Activated CD4-positive, alpha-beta T cell treated with anti-CD3 and anti-CD28 coated beads for 24 hours (primary cell): ENCODE data around the gene PTRH2.

Source experiments
- DNase-seq, 2 donors: peaks; one replicate each; pipeline ENCODE4 v3.0.0-alpha.2; 2020; ENCODE audit warnings: low read depth in 2 of 2

PTRH2 gene

GRCh38 chr17:59722623-59723022, 15.4 kb upstream of the PTRH2 start:
- no peak for DNase-seq

- no peak for DNase-seq
Measured at GRCh38 chr17:59719526-59719925, 12.3 kb upstream of the PTRH2 start.

DNA sequence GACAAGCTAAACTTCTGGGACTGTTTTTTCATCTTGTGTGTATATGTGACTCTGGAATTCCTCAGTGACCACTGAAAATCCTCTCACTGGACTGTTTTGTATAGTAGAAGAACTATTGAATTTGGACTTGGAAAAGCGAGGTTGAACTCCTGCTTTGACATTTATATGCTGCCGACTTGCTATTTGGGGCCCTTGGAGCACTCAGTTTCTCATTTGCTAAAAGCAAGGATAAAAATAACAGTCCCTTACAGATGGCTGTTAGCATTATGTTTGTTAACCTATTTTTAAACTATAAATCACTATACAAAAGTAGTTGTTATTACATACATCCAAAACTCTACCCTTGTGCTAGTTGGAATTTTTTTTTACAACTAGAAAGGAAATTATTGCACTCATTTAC, 9.2 kb upstream of the PTRH2 start:
- DNase-seq: no peak

- DNase-seq: no peak
Measured at GRCh38 chr17:59714255-59714654, 7.0 kb upstream of the PTRH2 start.

- DNase-seq: no peak
Measured at GRCh38 chr17:59712862-59713261, 5.6 kb upstream of the PTRH2 start.

DNA sequence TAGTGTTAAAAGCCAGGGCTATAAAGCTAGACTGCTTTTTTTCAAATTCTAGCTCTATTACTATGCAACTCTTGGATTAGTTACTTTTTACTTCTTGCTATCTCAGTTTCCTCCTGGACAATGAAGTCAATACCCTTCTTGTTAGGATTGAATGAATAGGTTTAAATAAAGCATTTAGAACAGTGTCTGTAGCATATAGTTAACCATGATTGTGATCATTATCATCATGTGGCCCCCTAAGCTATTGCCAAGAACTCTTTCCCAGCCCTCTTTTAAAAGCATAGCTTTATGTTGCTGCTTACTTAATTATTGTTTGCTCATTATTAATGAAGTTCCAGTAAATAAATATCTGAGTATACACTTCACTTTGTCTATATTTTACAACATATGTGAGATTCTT, 4.7 kb upstream of the PTRH2 start:
- no peak for DNase-seq

- no peak for DNase-seq
Measured at GRCh38 chr17:59707971-59708430, 771 bp upstream of the PTRH2 start.

- no peak for DNase-seq
Measured at GRCh38 chr17:59702304-59702703, 4.9 kb downstream of the PTRH2 start.

- DNase-seq: no peak
Measured at GRCh38 chr17:59699786-59700185, 7.4 kb downstream of the PTRH2 start.

GRCh38 chr17:59699218-59699617, 8.0 kb downstream of the PTRH2 start:
- no peak for DNase-seq

- no peak for DNase-seq
Measured at GRCh38 chr17:59698143-59698542, 9.1 kb downstream of the PTRH2 start.

DNA sequence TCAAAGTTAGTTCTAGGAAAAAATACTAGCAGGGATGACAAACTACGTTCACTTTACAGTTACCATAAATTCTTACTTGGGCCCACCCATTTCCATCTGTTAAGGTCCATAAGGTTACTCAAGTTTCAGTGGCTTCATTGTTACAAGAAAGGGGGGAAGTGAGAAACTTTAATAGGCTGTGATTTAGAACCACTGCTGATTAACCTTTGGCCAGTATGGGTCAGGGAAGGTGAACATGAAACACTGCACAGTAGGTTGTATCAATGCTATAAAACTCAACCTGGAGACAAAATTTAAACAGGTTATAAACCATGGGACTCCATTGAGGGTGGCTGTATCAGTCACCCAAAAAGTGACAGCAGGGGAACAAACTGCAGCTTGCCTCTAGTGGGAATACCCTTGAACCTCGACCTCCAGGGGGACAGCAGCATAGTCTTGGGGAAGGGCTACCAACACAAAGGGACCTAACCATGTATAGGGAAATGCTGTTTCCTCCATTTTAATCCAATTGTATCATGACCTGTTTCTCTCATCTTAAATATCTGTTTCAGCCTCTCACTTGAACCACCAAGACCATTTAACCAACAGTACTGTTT, 10.4 kb downstream of the PTRH2 start:
- no peak for DNase-seq

- no peak for DNase-seq
Measured at GRCh38 chr17:59695945-59696681, 11.1 kb downstream of the PTRH2 start.

- no peak for DNase-seq
Measured at GRCh38 chr17:59694344-59694743, 12.9 kb downstream of the PTRH2 start.

- no peak for DNase-seq
Measured at GRCh38 chr17:59693582-59693981, 13.6 kb downstream of the PTRH2 start.

DNA sequence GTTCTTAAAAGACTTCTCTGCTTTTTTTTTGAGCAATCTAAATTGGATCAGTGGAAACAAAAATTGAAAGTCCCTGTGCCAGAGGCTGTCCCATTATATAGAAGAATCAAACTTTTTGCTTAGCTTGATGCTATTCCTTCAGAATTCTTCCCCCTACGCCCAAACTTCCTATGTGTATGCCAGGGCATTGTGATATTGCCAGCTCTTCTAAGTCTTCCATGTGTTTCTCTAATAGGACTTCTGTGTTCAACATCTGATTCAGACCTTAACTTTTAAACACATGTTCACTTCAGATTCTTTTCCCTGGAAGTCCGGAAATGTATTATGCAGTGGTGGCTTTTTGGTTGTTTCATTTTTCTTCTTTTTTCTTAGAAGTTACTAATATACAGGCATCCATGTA, 18.7 kb downstream of the PTRH2 start:
- DNase-seq: no peak

- no peak for DNase-seq
Measured at GRCh38 chr17:59688008-59688407, 19.2 kb downstream of the PTRH2 start.

DNA sequence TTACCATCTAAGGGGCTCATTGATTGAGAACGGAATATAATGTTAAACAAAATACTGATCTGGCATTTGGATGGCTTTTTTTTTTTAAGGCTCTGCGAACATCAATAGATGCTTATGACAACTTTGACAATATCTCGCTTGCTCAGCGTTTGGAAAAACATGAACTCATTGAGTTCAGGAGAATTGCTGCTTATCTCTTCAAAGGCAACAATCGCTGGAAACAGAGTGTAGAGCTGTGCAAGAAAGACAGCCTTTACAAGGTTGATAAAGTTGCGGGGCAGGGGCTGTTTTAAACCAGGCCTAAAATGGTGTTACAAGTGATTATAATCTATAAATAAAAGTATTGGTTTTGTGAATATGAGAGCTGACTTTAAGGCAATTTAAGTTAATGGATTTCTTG, 22.3 kb downstream of the PTRH2 start:
- no peak for DNase-seq

DNA sequence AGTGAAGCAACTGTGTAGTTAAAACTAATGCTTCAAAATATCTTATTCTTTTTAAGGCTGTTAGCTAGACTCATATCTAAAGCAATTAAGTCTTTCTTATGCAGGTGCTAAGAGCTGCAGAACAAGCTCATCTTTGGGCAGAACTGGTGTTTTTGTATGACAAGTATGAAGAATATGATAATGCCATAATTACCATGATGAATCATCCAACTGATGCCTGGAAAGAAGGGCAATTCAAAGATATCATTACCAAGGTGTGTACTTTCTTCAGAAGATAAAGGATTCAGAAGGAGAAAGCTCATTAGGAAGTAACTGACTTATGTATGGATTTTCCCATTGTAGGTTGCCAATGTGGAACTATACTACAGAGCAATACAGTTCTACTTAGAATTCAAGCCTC, 23.9 kb downstream of the PTRH2 start:
- no peak for DNase-seq

- DNase-seq: no peak
Measured at GRCh38 chr17:59680314-59680713, 26.9 kb downstream of the PTRH2 start.

- no peak for DNase-seq
Measured at GRCh38 chr17:59678918-59679317, 28.3 kb downstream of the PTRH2 start.

DNA sequence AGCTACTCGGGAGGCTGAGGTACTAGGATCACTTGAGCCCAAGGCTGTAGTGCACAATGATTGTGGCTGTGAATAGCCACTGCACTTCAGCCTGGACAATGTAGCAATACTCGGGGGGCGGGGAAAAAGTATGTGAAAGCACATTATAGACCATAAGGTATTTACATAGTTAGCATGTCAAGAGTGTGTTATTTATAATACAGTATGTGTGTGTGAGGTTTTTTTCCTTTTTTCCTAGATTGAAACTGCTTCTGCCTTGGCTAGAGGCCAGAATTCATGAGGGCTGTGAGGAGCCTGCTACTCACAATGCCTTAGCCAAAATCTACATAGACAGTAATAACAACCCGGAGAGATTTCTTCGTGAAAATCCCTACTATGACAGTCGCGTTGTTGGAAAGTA, 30.5 kb downstream of the PTRH2 start:
- DNase-seq: no peak

DNA sequence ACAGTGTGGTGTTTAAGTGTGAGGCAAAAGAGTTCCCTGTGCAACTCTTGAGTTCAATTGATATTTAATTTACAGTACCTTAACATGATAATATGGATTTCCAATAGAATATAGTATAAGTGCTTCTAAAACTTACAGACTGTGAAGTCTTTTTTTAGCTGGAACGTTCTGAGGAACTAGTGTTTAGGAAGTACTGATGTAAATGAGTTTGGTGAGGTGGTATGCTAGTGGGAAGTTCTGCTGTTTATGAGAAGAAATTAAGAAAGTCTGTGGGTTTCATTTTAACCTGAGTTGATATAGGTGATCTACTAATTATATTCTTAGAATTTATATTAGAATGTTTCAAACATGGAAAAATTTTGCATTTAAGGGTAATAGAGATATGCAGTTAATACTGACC, 32.0 kb downstream of the PTRH2 start:
- DNase-seq: no peak

GRCh38 chr17:59671386-59671785, 35.8 kb downstream of the PTRH2 start:
- DNase-seq: no peak
